ENCODE results near the gene ERLIN1.
A peak's percentile ranks its signal among the peaks of the same experiment; 100 is the strongest.

ERLIN1 gene
- total RNA-seq, result 9.4 to 28.5 (median 18.3) reads per million in 9 experiments

GRCh38 chr10:100185364-100186252 lies at the start of gene ERLIN1:
ERLIN1 (minus strand) TSS chr10:100186029; CDS start chr10:100185626, 403 bp downstream.
- Mint-ChIP-seq H3K27me3 (no peaks in the 10 kb centered on the region), H3K36me3 (ENCODE audit: insufficient read depth) (peaks cover 34% of the 10 kb centered on the region), H3K4me3 (peak within 1 kb of the TSS; percentile 94 to 96), H3K9me3 (no peaks in the 10 kb centered on the region), H3K27ac (peak within 1 kb of the TSS; percentile 95 to 98), H3K4me1 (ENCODE audit: low read depth in 2 of 2) (peaks cover 32 to 51% of the 10 kb centered on the region in 2 donors)
- DNase-seq, result peak; percentile 87 to 92 (median 88)
- peak; percentile 91 for ATAC-seq (replicated peaks)

- no peak for DNase-seq
- peaks cover 59% of the 10 kb centered on the region for H3K36me3 Mint-ChIP-seq (ENCODE audit: insufficient read depth)
- no peaks in the 10 kb centered on the region for H3K27me3 Mint-ChIP-seq
Measured at GRCh38 chr10:100232101-100232500, 46.3 kb upstream of the ERLIN1 start.

GRCh38 chr10:100229819-100230422 lies 44.1 kb upstream of the ERLIN1 start:
- no peaks in the 10 kb centered on the region for H3K9me3 Mint-ChIP-seq
- DNase-seq, result no peak
- peak overlapping the region; percentile 69 to 86 for H3K27ac Mint-ChIP-seq
- peaks cover 42% of the 10 kb centered on the region for H3K36me3 Mint-ChIP-seq (ENCODE audit: insufficient read depth)
- H3K4me1 Mint-ChIP-seq (ENCODE audit: low read depth in 2 of 2), result peaks cover 20 to 33% of the 10 kb centered on the region in 2 donors
- no peaks in the 10 kb centered on the region for H3K27me3 Mint-ChIP-seq
- ATAC-seq (replicated peaks), result no peak
- peak overlapping the region; percentile 75 to 89 for H3K4me3 Mint-ChIP-seq

More at GRCh38 chr10:100232101-100232500, 46.3 kb upstream of the ERLIN1 start:
- H3K27ac Mint-ChIP-seq, result no peak overlapping the region
- ATAC-seq (replicated peaks), result no peak
- peaks cover 15 to 26% of the 10 kb centered on the region in 2 donors for H3K4me1 Mint-ChIP-seq (ENCODE audit: low read depth in 2 of 2)
- no peak overlapping the region for H3K4me3 Mint-ChIP-seq
- no peaks in the 10 kb centered on the region for H3K9me3 Mint-ChIP-seq

GRCh38 chr10:100223879-100224278 lies 38.0 kb upstream of the ERLIN1 start:
- peaks cover 12 to 20% of the 10 kb centered on the region in 2 donors for H3K4me1 Mint-ChIP-seq (ENCODE audit: low read depth in 2 of 2)
- H3K36me3 Mint-ChIP-seq (ENCODE audit: insufficient read depth), result peaks cover 56% of the 10 kb centered on the region
- H3K9me3 Mint-ChIP-seq, result no peaks in the 10 kb centered on the region
- H3K4me3 Mint-ChIP-seq, result no peak overlapping the region
- no peak for DNase-seq
- no peaks in the 10 kb centered on the region for H3K27me3 Mint-ChIP-seq
- ATAC-seq (replicated peaks), result no peak
- no peak overlapping the region for H3K27ac Mint-ChIP-seq

- DNase-seq (no peak), ATAC-seq (replicated peaks) (no peak)
- no peak overlapping the region for H3K27ac Mint-ChIP-seq
- no peaks in the 10 kb centered on the region for H3K9me3 Mint-ChIP-seq
- H3K27me3 Mint-ChIP-seq, result no peaks in the 10 kb centered on the region
- H3K4me3 Mint-ChIP-seq, result no peak overlapping the region
- peaks cover 6 to 9% of the 10 kb centered on the region in 2 donors for H3K4me1 Mint-ChIP-seq (ENCODE audit: low read depth in 2 of 2)
- H3K36me3 Mint-ChIP-seq (ENCODE audit: insufficient read depth), result peaks cover 66% of the 10 kb centered on the region
Measured at GRCh38 chr10:100222529-100222928, 36.7 kb upstream of the ERLIN1 start.

GRCh38 chr10:100216006-100216405 lies 30.2 kb upstream of the ERLIN1 start:
- H3K4me3 Mint-ChIP-seq, result no peak overlapping the region
- H3K36me3 Mint-ChIP-seq (ENCODE audit: insufficient read depth), result peaks cover 80% of the 10 kb centered on the region
- no peak for DNase-seq
- peak overlapping the region in 1 of 2 donors; percentile 63 for H3K27ac Mint-ChIP-seq
- no peak for ATAC-seq (replicated peaks)
- H3K4me1 Mint-ChIP-seq (ENCODE audit: low read depth in 2 of 2), result no peaks in the 10 kb centered on the region
- no peaks in the 10 kb centered on the region for H3K9me3 Mint-ChIP-seq
- no peaks in the 10 kb centered on the region for H3K27me3 Mint-ChIP-seq

GRCh38 chr10:100209303-100209702 lies 23.5 kb upstream of the ERLIN1 start:
- Mint-ChIP-seq H3K9me3 (no peaks in the 10 kb centered on the region), H3K4me1 (ENCODE audit: low read depth in 2 of 2) (no peaks in the 10 kb centered on the region), H3K27ac (no peak overlapping the region), H3K27me3 (no peaks in the 10 kb centered on the region), H3K36me3 (ENCODE audit: insufficient read depth) (peaks cover 66% of the 10 kb centered on the region), H3K4me3 (no peak overlapping the region)
- DNase-seq, result no peak
- ATAC-seq (replicated peaks), result no peak

GRCh38 chr10:100208276-100208675 lies 22.4 kb upstream of the ERLIN1 start:
- H3K9me3 Mint-ChIP-seq, result no peaks in the 10 kb centered on the region
- H3K4me1 Mint-ChIP-seq (ENCODE audit: low read depth in 2 of 2), result no peaks in the 10 kb centered on the region
- no peak overlapping the region for H3K27ac Mint-ChIP-seq
- no peak for DNase-seq
- H3K36me3 Mint-ChIP-seq (ENCODE audit: insufficient read depth), result peaks cover 71% of the 10 kb centered on the region
- ATAC-seq (replicated peaks), result no peak
- H3K4me3 Mint-ChIP-seq, result no peak overlapping the region
- no peaks in the 10 kb centered on the region for H3K27me3 Mint-ChIP-seq

GRCh38 chr10:100204370-100204769 lies 18.5 kb upstream of the ERLIN1 start:
- no peak overlapping the region for H3K4me3 Mint-ChIP-seq
- H3K4me1 Mint-ChIP-seq (ENCODE audit: low read depth in 2 of 2), result no peaks in the 10 kb centered on the region
- no peaks in the 10 kb centered on the region for H3K27me3 Mint-ChIP-seq
- no peak for DNase-seq
- peaks cover 68% of the 10 kb centered on the region for H3K36me3 Mint-ChIP-seq (ENCODE audit: insufficient read depth)
- H3K9me3 Mint-ChIP-seq, result no peaks in the 10 kb centered on the region
- no peak for ATAC-seq (replicated peaks)
- H3K27ac Mint-ChIP-seq, result no peak overlapping the region

GRCh38 chr10:100201549-100201948 lies 15.7 kb upstream of the ERLIN1 start:
- DNase-seq (no peak), ATAC-seq (replicated peaks) (no peak)
- Mint-ChIP-seq H3K4me3 (no peak overlapping the region), H3K27ac (no peak overlapping the region), H3K27me3 (no peaks in the 10 kb centered on the region), H3K4me1 (ENCODE audit: low read depth in 2 of 2) (no peaks in the 10 kb centered on the region), H3K9me3 (no peaks in the 10 kb centered on the region), H3K36me3 (ENCODE audit: insufficient read depth) (peaks cover 62% of the 10 kb centered on the region)

- DNase-seq, result no peak
Measured at GRCh38 chr10:100194711-100195110, 8.9 kb upstream of the ERLIN1 start.

GRCh38 chr10:100192350-100192749 lies 6.5 kb upstream of the ERLIN1 start:
- DNase-seq, result no peak
- H3K36me3 Mint-ChIP-seq (ENCODE audit: insufficient read depth), result peaks cover 40% of the 10 kb centered on the region
- no peaks in the 10 kb centered on the region for H3K27me3 Mint-ChIP-seq
- H3K4me1 Mint-ChIP-seq (ENCODE audit: low read depth in 2 of 2), result peaks cover 5 to 8% of the 10 kb centered on the region in 2 donors
- ATAC-seq (replicated peaks), result no peak
- H3K4me3 Mint-ChIP-seq, result no peak overlapping the region
- H3K9me3 Mint-ChIP-seq, result no peaks in the 10 kb centered on the region
- H3K27ac Mint-ChIP-seq, result no peak overlapping the region

More at GRCh38 chr10:100194711-100195110, 8.9 kb upstream of the ERLIN1 start:
- no peak overlapping the region for H3K27ac Mint-ChIP-seq
- peaks cover 55% of the 10 kb centered on the region for H3K36me3 Mint-ChIP-seq (ENCODE audit: insufficient read depth)
- ATAC-seq (replicated peaks), result no peak
- H3K4me3 Mint-ChIP-seq, result no peak overlapping the region
- no peaks in the 10 kb centered on the region for H3K27me3 Mint-ChIP-seq
- H3K4me1 Mint-ChIP-seq (ENCODE audit: low read depth in 2 of 2), result peaks cover 0 to 4% of the 10 kb centered on the region in 2 donors
- no peaks in the 10 kb centered on the region for H3K9me3 Mint-ChIP-seq

- H3K36me3 Mint-ChIP-seq (ENCODE audit: insufficient read depth), result peaks cover 40% of the 10 kb centered on the region
- H3K4me3 Mint-ChIP-seq, result peak overlapping the region; percentile 94 to 96
- peaks cover 35 to 49% of the 10 kb centered on the region in 2 donors for H3K4me1 Mint-ChIP-seq (ENCODE audit: low read depth in 2 of 2)
- H3K27me3 Mint-ChIP-seq, result no peaks in the 10 kb centered on the region
- DNase-seq (no peak), ATAC-seq (replicated peaks) (peak; percentile 64)
- peak overlapping the region; percentile 95 to 98 for H3K27ac Mint-ChIP-seq
- H3K9me3 Mint-ChIP-seq, result no peaks in the 10 kb centered on the region
Measured at GRCh38 chr10:100186253-100187212, 704 bp upstream of the ERLIN1 start.
